K562 (cell line): ENCODE data around the gene LYSMD4. TPM values are rescaled to one million over a fixed set of nuclear protein-coding genes. Genes with fewer than 3 reads are reported as not detected.

Source experiments
- BHLHE40 ChIP-seq: IDR thresholded peaks from 2 replicates; pipeline ENCODE4 v1.6.1; 2011; ENCODE audit warnings: low read length, improper control_type of control experiment
- BMI1 ChIP-seq: fragments of 150-350 bp; IDR thresholded peaks from 2 replicates; pipeline ENCODE4 v1.6.1; 2014; ENCODE audit warnings: low read length
- CEBPG ChIP-seq, 3 experiments: fragments of 200-800 bp in 1 of 3; sonication (Bioruptor generic) in 1 of 3; sonication (generic) in 1 of 3; formaldehyde crosslinking in 1 of 3; IDR thresholded peaks in 2 of 3; conservative IDR thresholded peaks in 1 of 3; 2 replicates each; pipeline versions ENCODE4 v1.6.1 to v1.8.0; 2016 to 2022; ENCODE audit warnings: missing compliant biosample characterization in 2 of 3, missing genetic modification characterization in 2 of 3, mild to moderate bottlenecking in 1 of 3, missing genetic modification reagents in 1 of 3
- GTF2B ChIP-seq: IDR thresholded peaks from 2 replicates; pipeline ENCODE4 v1.6.1; 2011; ENCODE audit not compliant: insufficient read length; ENCODE audit errors: extremely low read depth
- HSF4 ChIP-seq: fragments of 250-450 bp; sonication (Bioruptor Pico); IDR thresholded peaks from 2 replicates; pipeline ENCODE4 v2.1.2; 2022; ENCODE audit warnings: mild to moderate bottlenecking, moderate library complexity, borderline replicate concordance
- KLF1 ChIP-seq: fragments of 450-650 bp; IDR thresholded peaks from 2 replicates; pipeline ENCODE4 v1.6.1; 2016; ENCODE audit warnings: missing genetic modification characterization, missing compliant biosample characterization
- MCM2 ChIP-seq: fragments of 450-650 bp; IDR thresholded peaks from 2 replicates; pipeline ENCODE4 v1.6.1; 2017; ENCODE audit warnings: low read depth, mild to moderate bottlenecking
- MEF2A ChIP-seq: IDR thresholded peaks from 2 replicates; pipeline ENCODE4 v1.6.1; 2011; ENCODE audit warnings: low read depth, mild to moderate bottlenecking, low read length, moderate library complexity; ENCODE audit not compliant: control insufficient read depth
- MTA1 ChIP-seq: fragments of 450-650 bp; IDR thresholded peaks from 2 replicates; pipeline ENCODE4 v1.6.1; 2017; ENCODE audit warnings: borderline replicate concordance
- NCOA1 ChIP-seq: fragments of 450-650 bp; IDR thresholded peaks from 2 replicates; pipeline ENCODE4 v1.6.1; 2016; ENCODE audit warnings: low read depth
- PHB2 ChIP-seq: fragments of 450-650 bp; IDR thresholded peaks from 2 replicates; pipeline ENCODE4 v1.6.1; 2017; ENCODE audit warnings: low read depth
- ZNF444 ChIP-seq: fragments of 250-450 bp; sonication (Bioruptor Pico); IDR thresholded peaks from 2 replicates; pipeline ENCODE4 v1.4.0; 2020; ENCODE audit warnings: mild to moderate bottlenecking, moderate library complexity
- ZNF592 ChIP-seq: fragments of 450-650 bp; IDR thresholded peaks from 2 replicates; pipeline ENCODE4 v1.6.1; 2017; ENCODE audit warnings: antibody characterized with exemption, mild to moderate bottlenecking
- polyA plus RNA-seq, 8 experiments: library from polyadenylated mRNA; depleted of rRNA in 4 of 8; stranded (reverse) in 5 of 8; unstranded in 3 of 8; fragments of >200 nt; fragmentation: Nextera tagmentation in 2 of 8; fragmentation: Illumina TruSeq in 1 of 8; extraction: Ambion mirVana in 2 of 8; extraction: Trizol in 1 of 8; gene quantifications; 2 replicates each; pipeline versions ENCODE4 v1.2.1 to v1.2.3, GENCODE V29; 2011 to 2014; ENCODE audit warnings: inconsistent platforms in 1 of 8, missing spikeins in 1 of 8
- total RNA-seq, 7 experiments: library from RNA; depleted of rRNA in 6 of 7; stranded (reverse); fragments of >200 nt in 6 of 7; fragmentation: Illumina TruSeq in 2 of 7; extraction: Trizol in 2 of 7; gene quantifications; 2 replicates each; pipeline versions ENCODE4 v1.2.1 to v1.2.3, GENCODE V29; 2011 to 2021; ENCODE audit warnings: low replicate concordance in 1 of 7
- TF ChIP-seq, protein P1 (sequence below): fragments of 250-450 bp; sonication (Bioruptor Pico); IDR thresholded peaks from 2 replicates; pipeline ENCODE4 v1.4.0; 2020; ENCODE audit warnings: mild to moderate bottlenecking, moderate library complexity, borderline replicate concordance
- TF ChIP-seq, protein P2 (sequence below), 2 experiments: fragments of 150-350 bp in 1 of 2; IDR thresholded peaks; 2 replicates each; pipeline ENCODE4 v1.6.1; 2012 to 2016; ENCODE audit warnings: low read depth in 2 of 2, low read length in 2 of 2, mild to moderate bottlenecking in 1 of 2, moderate library complexity in 1 of 2

The LYSMD4 gene
- total and polyA plus RNA-seq, 9 of the 15 experiments (the other 6 are each of a cell fraction or from before 2014, with no cell fraction given), result 0.46 to 3.1 (median 2.0) TPM

GRCh38 chr15:99733268-99734039 is at the start of gene LYSMD4 (continued):
- TF ChIP-seq, protein P1, sequence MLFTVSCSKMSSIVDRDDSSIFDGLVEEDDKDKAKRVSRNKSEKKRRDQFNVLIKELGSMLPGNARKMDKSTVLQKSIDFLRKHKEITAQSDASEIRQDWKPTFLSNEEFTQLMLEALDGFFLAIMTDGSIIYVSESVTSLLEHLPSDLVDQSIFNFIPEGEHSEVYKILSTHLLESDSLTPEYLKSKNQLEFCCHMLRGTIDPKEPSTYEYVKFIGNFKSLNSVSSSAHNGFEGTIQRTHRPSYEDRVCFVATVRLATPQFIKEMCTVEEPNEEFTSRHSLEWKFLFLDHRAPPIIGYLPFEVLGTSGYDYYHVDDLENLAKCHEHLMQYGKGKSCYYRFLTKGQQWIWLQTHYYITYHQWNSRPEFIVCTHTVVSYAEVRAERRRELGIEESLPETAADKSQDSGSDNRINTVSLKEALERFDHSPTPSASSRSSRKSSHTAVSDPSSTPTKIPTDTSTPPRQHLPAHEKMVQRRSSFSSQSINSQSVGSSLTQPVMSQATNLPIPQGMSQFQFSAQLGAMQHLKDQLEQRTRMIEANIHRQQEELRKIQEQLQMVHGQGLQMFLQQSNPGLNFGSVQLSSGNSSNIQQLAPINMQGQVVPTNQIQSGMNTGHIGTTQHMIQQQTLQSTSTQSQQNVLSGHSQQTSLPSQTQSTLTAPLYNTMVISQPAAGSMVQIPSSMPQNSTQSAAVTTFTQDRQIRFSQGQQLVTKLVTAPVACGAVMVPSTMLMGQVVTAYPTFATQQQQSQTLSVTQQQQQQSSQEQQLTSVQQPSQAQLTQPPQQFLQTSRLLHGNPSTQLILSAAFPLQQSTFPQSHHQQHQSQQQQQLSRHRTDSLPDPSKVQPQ, result no peak
- TF ChIP-seq ZNF444, result no peak
- no peak for TF ChIP-seq NCOA1
- TF ChIP-seq, protein P2, sequence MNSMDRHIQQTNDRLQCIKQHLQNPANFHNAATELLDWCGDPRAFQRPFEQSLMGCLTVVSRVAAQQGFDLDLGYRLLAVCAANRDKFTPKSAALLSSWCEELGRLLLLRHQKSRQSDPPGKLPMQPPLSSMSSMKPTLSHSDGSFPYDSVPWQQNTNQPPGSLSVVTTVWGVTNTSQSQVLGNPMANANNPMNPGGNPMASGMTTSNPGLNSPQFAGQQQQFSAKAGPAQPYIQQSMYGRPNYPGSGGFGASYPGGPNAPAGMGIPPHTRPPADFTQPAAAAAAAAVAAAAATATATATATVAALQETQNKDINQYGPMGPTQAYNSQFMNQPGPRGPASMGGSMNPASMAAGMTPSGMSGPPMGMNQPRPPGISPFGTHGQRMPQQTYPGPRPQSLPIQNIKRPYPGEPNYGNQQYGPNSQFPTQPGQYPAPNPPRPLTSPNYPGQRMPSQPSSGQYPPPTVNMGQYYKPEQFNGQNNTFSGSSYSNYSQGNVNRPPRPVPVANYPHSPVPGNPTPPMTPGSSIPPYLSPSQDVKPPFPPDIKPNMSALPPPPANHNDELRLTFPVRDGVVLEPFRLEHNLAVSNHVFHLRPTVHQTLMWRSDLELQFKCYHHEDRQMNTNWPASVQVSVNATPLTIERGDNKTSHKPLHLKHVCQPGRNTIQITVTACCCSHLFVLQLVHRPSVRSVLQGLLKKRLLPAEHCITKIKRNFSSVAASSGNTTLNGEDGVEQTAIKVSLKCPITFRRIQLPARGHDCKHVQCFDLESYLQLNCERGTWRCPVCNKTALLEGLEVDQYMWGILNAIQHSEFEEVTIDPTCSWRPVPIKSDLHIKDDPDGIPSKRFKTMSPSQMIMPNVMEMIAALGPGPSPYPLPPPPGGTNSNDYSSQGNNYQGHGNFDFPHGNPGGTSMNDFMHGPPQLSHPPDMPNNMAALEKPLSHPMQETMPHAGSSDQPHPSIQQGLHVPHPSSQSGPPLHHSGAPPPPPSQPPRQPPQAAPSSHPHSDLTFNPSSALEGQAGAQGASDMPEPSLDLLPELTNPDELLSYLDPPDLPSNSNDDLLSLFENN (IDR thresholded peaks at IDR 0.05; ENCODE audit: low read depth in 2 of 2, low read length in 2 of 2), result no peak
- TF ChIP-seq MCM2, result no peak
- no peak for TF ChIP-seq HSF4 (CRISPR knock-in tag)
- no peak for TF ChIP-seq BMI1
- no peak for TF ChIP-seq CEBPG (CRISPR knock-in tag; IDR thresholded peaks at IDR 0.05)
- no peak for TF ChIP-seq CEBPG (tag; conservative IDR thresholded peaks at IDR 0.05 in 1 of 2, IDR thresholded peaks at IDR 0.05 in 1 of 2)
- TF ChIP-seq MEF2A, result no peak
- TF ChIP-seq BHLHE40, result no peak
- no peak for TF ChIP-seq GTF2B
- no peak for TF ChIP-seq PHB2
- TF ChIP-seq MTA1, result no peak
- TF ChIP-seq ZNF592, result no peak
- no peak for TF ChIP-seq KLF1 (tag)
